WTC11 (cell line): ENCODE data around the gene GALK1.

Experiments used
- ATF1 ChIP-seq: sonication (generic); formaldehyde crosslinking; IDR thresholded peaks from 2 replicates; pipeline ENCODE4 v1.8.1; 2023; ENCODE audit warnings: mild to moderate bottlenecking, moderate library complexity, missing genetic modification reagents
- CTCF ChIP-seq: fragments of 200-600 bp; IDR thresholded peaks from 2 replicates; pipeline ENCODE4 v1.8.0; 2022; ENCODE audit warnings: antibody characterized with exemption
- ETV6 ChIP-seq: sonication (generic); formaldehyde crosslinking; IDR thresholded peaks from 2 replicates; pipeline ENCODE4 v1.8.1; 2022; ENCODE audit warnings: mild to moderate bottlenecking, missing genetic modification reagents
- NR2C2 ChIP-seq: sonication (generic); formaldehyde crosslinking; IDR thresholded peaks from 2 replicates; pipeline ENCODE4 v1.8.0; 2022; ENCODE audit warnings: mild to moderate bottlenecking, missing genetic modification reagents

- no peak for TF ChIP-seq ETV6 (CRISPR knock-in tag)
- no peak for TF ChIP-seq NR2C2 (CRISPR knock-in tag)
- TF ChIP-seq CTCF = no peak
- TF ChIP-seq ATF1 (CRISPR knock-in tag) = no peak
These were observed 25.8 kb downstream of the GALK1 start for GRCh38 chr17:75739174-75739573.
